GM12878 (cell line): ENCODE results near the gene RALGPS1. TPM values are rescaled to one million over a fixed set of nuclear protein-coding genes. Genes with fewer than 3 reads are reported as not detected.

Source experiments
- ATAC-seq: fragments of 200-7000 bp; cut with Tn5 transposase; 3 replicates; pipeline ENCODE4 v1.9.1; 2020; ENCODE audit warnings: mild to moderate bottlenecking, moderate library complexity
- BruUV-seq: library from RNA; stranded (reverse); fragments of 400-500 nt; replicated peaks from 2 replicates; lab custom pipeline; 2021; lab: Mats Ljungman, UMichigan
- CTCF ChIA-PET: fragments of 300-600 bp; sonication (Branson Sonifier 250); formaldehyde crosslinking; extraction: SDS; loops from one replicate; lab custom pipeline; 2021; ENCODE audit warnings: inconsistent platforms; lab: Yijun Ruan, JAX
- POLR2A ChIA-PET: fragments of 350-600 bp; formaldehyde crosslinking; extraction: SDS; loops from one replicate; lab custom pipeline; 2021; ENCODE audit warnings: inconsistent platforms; lab: Charles Lee
- RAD21 ChIA-PET: fragments of 300-600 bp; sonication (Branson Sonifier 250); formaldehyde crosslinking; loops from one replicate; lab custom pipeline; 2023; ENCODE audit warnings: antibody characterized with exemption; ENCODE audit not compliant: unreplicated experiment; lab: Charles Lee
- SMC1A ChIA-PET: fragments of 300-600 bp; sonication (Branson Sonifier 250); formaldehyde crosslinking; loops from one replicate; lab custom pipeline; 2023; ENCODE audit not compliant: unreplicated experiment, uncharacterized antibody; lab: Charles Lee
- DNase-seq: peaks from one replicate; pipeline ENCODE4 v3.0.0-alpha.2; 2011; ENCODE audit warnings: low read depth, low spot score
- FAIRE-seq: peaks from 3 replicates; lab custom pipeline; 2011; peaks lifted over from hg19 to GRCh38; lab: Jason Lieb, UNC
- H2AFZ ChIP-seq: 2 replicates; pipeline ENCODE4 v1.6.0; 2011; ENCODE audit warnings: low read depth, low read length, control low read depth; ENCODE audit not compliant: control insufficient read depth
- H3K27ac ChIP-seq: 2 replicates; pipeline ENCODE4 v1.5.1; 2011; ENCODE audit warnings: control low read depth; ENCODE audit not compliant: control insufficient read depth, insufficient read depth
- H3K27me3 ChIP-seq, 2 experiments: replicated peaks in 1 of 2; 2 replicates each; pipeline versions ENCODE4 v1.6.0 to v1.6.1; 2011; ENCODE audit warnings: low read length in 1 of 2; ENCODE audit not compliant: control insufficient read depth in 2 of 2, insufficient read depth in 2 of 2
- H3K36me3 ChIP-seq, 2 experiments: 2 replicates each; pipeline ENCODE4 v1.5.1; 2011; ENCODE audit warnings: low read length in 1 of 2; ENCODE audit not compliant: control insufficient read depth in 2 of 2, insufficient read depth in 2 of 2
- H3K4me1 ChIP-seq: 2 replicates; pipeline ENCODE4 v1.6.1; 2011; ENCODE audit warnings: mild to moderate bottlenecking, low read length, moderate library complexity, mixed read lengths; ENCODE audit not compliant: control insufficient read depth, insufficient read depth
- H3K4me2 ChIP-seq: 2 replicates; pipeline ENCODE4 v1.6.0; 2011; ENCODE audit warnings: control low read depth; ENCODE audit not compliant: control insufficient read depth, insufficient read depth
- H3K4me3 ChIP-seq: fragments of 200-600 bp; sonication (generic); 2 replicates; pipeline ENCODE4 v1.5.1; 2016
- H3K79me2 ChIP-seq: 2 replicates; pipeline ENCODE4 v1.6.0; 2011; ENCODE audit warnings: low read length; ENCODE audit not compliant: control insufficient read depth, insufficient read depth
- H3K9ac ChIP-seq: 2 replicates; pipeline ENCODE4 v1.8.0; 2011; ENCODE audit warnings: low read length, control low read depth, mixed read lengths; ENCODE audit not compliant: control insufficient read depth, insufficient read depth
- H3K9me3 ChIP-seq: replicated peaks from 3 replicates; pipeline ENCODE4 v1.5.1; 2011; ENCODE audit warnings: mild to moderate bottlenecking, low read length; ENCODE audit not compliant: control insufficient read depth, insufficient read depth
- H4K20me1 ChIP-seq: 2 replicates; pipeline ENCODE4 v1.6.0; 2011; ENCODE audit not compliant: control insufficient read depth, insufficient read depth
- ESRRA ChIP-seq: IDR thresholded peaks from 2 replicates; pipeline ENCODE4 v1.6.1; 2012; ENCODE audit warnings: mild to moderate bottlenecking, low read length, improper control_type of control experiment
- IKZF1 ChIP-seq: fragments of 450-650 bp; conservative IDR thresholded peaks from 2 replicates; pipeline ENCODE4 v1.6.1; 2017; ENCODE audit warnings: antibody characterized with exemption, mild to moderate bottlenecking
- IRF4 ChIP-seq: IDR thresholded peaks from 2 replicates; pipeline ENCODE4 v1.6.1; 2011; ENCODE audit warnings: low read depth, low read length
- MEF2A ChIP-seq: IDR thresholded peaks from 2 replicates; pipeline ENCODE4 v1.6.1; 2011; ENCODE audit warnings: low read depth, mild to moderate bottlenecking, low read length, moderate library complexity; ENCODE audit not compliant: insufficient read depth
- NR2C1 ChIP-seq: fragments of 450-650 bp; IDR thresholded peaks from 2 replicates; pipeline ENCODE4 v1.6.1; 2017; ENCODE audit warnings: antibody characterized with exemption, mild to moderate bottlenecking, moderate library complexity
- SRF ChIP-seq, 2 experiments: IDR thresholded peaks; 2 replicates each; pipeline ENCODE4 v1.6.1; 2011; ENCODE audit warnings: low read depth in 2 of 2, low read length in 2 of 2, mild to moderate bottlenecking in 1 of 2, moderate library complexity in 1 of 2
- YY1 ChIP-seq: IDR thresholded peaks from 2 replicates; pipeline ENCODE4 v1.6.1; 2011; ENCODE audit warnings: low read depth, mild to moderate bottlenecking, low read length
- ZNF274 ChIP-seq: IDR thresholded peaks from one replicate; pipeline ENCODE4 v1.8.0; 2011; ENCODE audit not compliant: insufficient read length, insufficient read depth
- WGBS: methylation state at CpG from one replicate; pipeline ENCODE4 v1.1.6; 2016; ENCODE audit warnings: low lambda C conversion rate; ENCODE audit not compliant: insufficient replicate concordance, insufficient coverage; ENCODE audit errors: missing lambda C conversion rate; 5-methylcytosine and 5-hydroxymethylcytosine counted together
- in situ Hi-C: fragments of 300-500 bp; cut with MboI; formaldehyde crosslinking; loops from 9 replicates; pipeline ENCODE4 v1.14.3; 2018; ENCODE audit warnings: mixed read lengths
- intact Hi-C: fragments of 100-400 bp; cut with micrococcal nuclease; formaldehyde crosslinking; loops from one replicate; pipeline ENCODE4 v1.14.2; 2022; ENCODE audit not compliant: unreplicated experiment
- polyA plus RNA-seq, 11 experiments: library from polyadenylated mRNA; depleted of rRNA in 4 of 11; unstranded in 6 of 11; stranded (reverse) in 5 of 11; fragments of >200 nt; fragmentation: Nextera tagmentation in 4 of 11; fragmentation: Illumina TruSeq in 1 of 11; extraction: Ambion mirVana in 4 of 11; extraction: Trizol in 1 of 11; gene quantifications; 1 replicate in 1 of 11; 2 replicates in 10 of 11; pipeline versions ENCODE4 v1.2.1 to v1.2.3, GENCODE V29; 2011 to 2016; ENCODE audit warnings: inconsistent platforms in 2 of 11, missing spikeins in 2 of 11, low read depth in 1 of 11
- total RNA-seq, 4 experiments: library from RNA; depleted of rRNA in 3 of 4; stranded (reverse); fragments of >200 nt in 3 of 4; fragmentation: Illumina TruSeq in 1 of 4; extraction: Trizol in 1 of 4; gene quantifications; 2 replicates each; pipeline versions ENCODE4 v1.2.1 to v1.2.3, GENCODE V29; 2013 to 2021
- TF ChIP-seq, protein P1 (sequence below): IDR thresholded peaks from 2 replicates; pipeline ENCODE4 v1.6.1; 2011; ENCODE audit warnings: borderline replicate concordance, low read depth, mild to moderate bottlenecking, moderate library complexity, mixed read lengths, low read length; ENCODE audit not compliant: insufficient read depth; ENCODE audit errors: extremely low read length
- TF ChIP-seq, protein P2 (sequence below): fragments of 450-650 bp; IDR thresholded peaks from 2 replicates; pipeline ENCODE4 v1.6.1; 2014; ENCODE audit warnings: mild to moderate bottlenecking
- TF ChIP-seq, protein P3 (sequence below): fragments of 450-650 bp; IDR thresholded peaks from 2 replicates; pipeline ENCODE4 v1.6.1; 2018; ENCODE audit warnings: mild to moderate bottlenecking, low read depth, moderate library complexity; ENCODE audit not compliant: partially characterized antibody

Gene RALGPS1
- total and polyA plus RNA-seq, 10 of the 15 experiments (the other 5 are each of a cell fraction or from before 2014, with no cell fraction given), result 0.13 to 5.6 (median 2.7) TPM

DNA sequence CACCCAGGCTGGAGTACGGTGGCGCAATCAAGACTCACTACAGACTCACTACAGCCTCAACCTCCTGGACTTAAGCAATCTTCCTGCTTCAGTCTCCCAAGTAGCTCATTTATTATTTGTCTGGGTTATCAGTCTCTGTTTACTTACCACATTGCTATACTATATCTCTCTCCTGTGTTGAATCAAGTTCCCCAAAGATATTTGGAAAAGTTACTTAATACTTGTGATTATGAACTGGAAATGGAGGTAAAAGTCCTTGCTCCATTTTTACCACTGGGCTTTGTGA, 152.2 kb downstream of the RALGPS1 start:
- FAIRE-seq, result no peak
- H3K9ac ChIP-seq, result no peak overlapping the region
- in situ Hi-C loops, result no loop called here
- ChIA-PET RAD21 (interaction anchor here (0.9 to 1.2 kb wide), 3 partner anchors 45 to 80 kb away, joined by 3 to 5 read pairs (median 3); no protein-coding TSS in a partner anchor), CTCF (interaction anchor here (0.8 to 1.0 kb wide), 2 partner anchors 9 to 23 kb away, joined by 3 to 4 read pairs; no protein-coding TSS in a partner anchor)
- TF ChIP-seq YY1 (no peak), IRF4 (no peak)
- TF ChIP-seq, all 136 proteins: peak for 0
- intact Hi-C loops, result no loop called here
- POLR2A ChIA-PET, result interaction anchor here (1.4 kb wide), 1 partner anchor 88 kb away, joined by 3 read pairs; no protein-coding TSS in a partner anchor
- ATAC-seq (no peak), DNase-seq (no peak)
- H3K4me3 ChIP-seq, result no peak overlapping the region
- no peaks in the 10 kb centered on the region for H3K79me2 ChIP-seq
- no peaks in the 10 kb centered on the region for H4K20me1 ChIP-seq
- H3K36me3 ChIP-seq, result no peaks in the 10 kb centered on the region; a peak in 1 of 4 replicates
- no peaks in the 10 kb centered on the region for H3K27me3 ChIP-seq
- SMC1A ChIA-PET, result interaction anchor here (0.9 to 3.8 kb wide), 6 partner anchors 17 to 114 kb away, joined by 3 to 12 read pairs (median 4); no protein-coding TSS in a partner anchor
- no peaks in the 10 kb centered on the region for H3K4me1 ChIP-seq
- H2AFZ ChIP-seq, result no peak overlapping the region
- no peak overlapping the region for H3K4me2 ChIP-seq
- H3K9me3 ChIP-seq, result no peaks in the 10 kb centered on the region
- no TSS peak for BruUV-seq
- 100% methylated on average over 2 of the region's 2 CpGs for WGBS
- H3K27ac ChIP-seq, result no peak overlapping the region

DNA sequence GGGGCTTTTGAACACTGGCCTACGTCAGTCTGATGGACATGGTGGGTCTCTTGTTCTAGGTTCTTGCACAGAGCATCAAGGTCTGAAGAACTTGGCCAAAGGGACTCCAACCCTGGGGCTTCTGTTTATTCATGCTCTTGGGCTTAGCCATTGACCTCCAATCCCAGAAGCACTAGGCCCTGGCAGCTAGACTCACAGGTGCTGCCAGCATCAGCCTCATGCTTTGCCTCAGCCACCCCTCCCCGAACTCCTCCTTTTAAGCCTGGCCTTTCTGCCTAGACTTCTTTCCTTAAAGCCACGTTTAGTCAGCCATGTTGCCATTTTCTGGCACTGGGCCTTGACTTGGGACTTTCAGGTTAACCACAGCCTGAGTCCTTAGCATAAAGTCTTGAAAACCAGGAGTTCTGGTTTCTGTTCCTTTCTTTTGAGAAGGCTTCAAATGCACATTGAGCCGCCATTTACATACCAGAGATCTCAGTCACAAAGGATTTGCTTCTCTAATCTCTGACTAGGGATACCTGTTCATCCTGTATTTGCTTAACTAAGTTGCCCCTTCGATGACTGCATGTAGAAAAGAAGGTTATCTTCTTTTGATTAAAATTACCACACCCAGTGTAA, 153.1 kb downstream of the RALGPS1 start:
- ChIA-PET POLR2A (interaction anchor here (0.6 to 1.4 kb wide), 2 partner anchors 72 to 87 kb away, joined by 3 read pairs; no protein-coding TSS in a partner anchor), RAD21 (no interaction called here), CTCF (interaction anchor here (0.5 to 1.2 kb wide), 3 partner anchors 8 to 81 kb away, joined by 3 to 4 read pairs (median 3); no protein-coding TSS in a partner anchor), SMC1A (interaction anchor here (0.9 to 3.8 kb wide), 7 partner anchors 9 to 98 kb away, joined by 3 to 12 read pairs (median 5); no protein-coding TSS in a partner anchor)
- FAIRE-seq (no peak), DNase-seq (no peak), ATAC-seq (no peak)
- in situ Hi-C loops, result no loop called here
- Histone ChIP-seq H4K20me1 (no peaks in the 10 kb centered on the region), H3K4me1 (no peaks in the 10 kb centered on the region), H3K9me3 (no peaks in the 10 kb centered on the region; the same call in 2 of the 3 replicates), H3K9ac (no peak overlapping the region), H3K79me2 (no peaks in the 10 kb centered on the region), H2AFZ (no peak overlapping the region), H3K27me3 (no peaks in the 10 kb centered on the region), H3K27ac (no peak overlapping the region), H3K36me3 (no peaks in the 10 kb centered on the region; a peak in 1 of 4 replicates), H3K4me3 (no peak overlapping the region), H3K4me2 (no peak overlapping the region)
- intact Hi-C loops, result no loop called here
- BruUV-seq, result no TSS peak
- 75% methylated on average over 5 of the region's 5 CpGs for WGBS
- TF ChIP-seq, protein P1, sequence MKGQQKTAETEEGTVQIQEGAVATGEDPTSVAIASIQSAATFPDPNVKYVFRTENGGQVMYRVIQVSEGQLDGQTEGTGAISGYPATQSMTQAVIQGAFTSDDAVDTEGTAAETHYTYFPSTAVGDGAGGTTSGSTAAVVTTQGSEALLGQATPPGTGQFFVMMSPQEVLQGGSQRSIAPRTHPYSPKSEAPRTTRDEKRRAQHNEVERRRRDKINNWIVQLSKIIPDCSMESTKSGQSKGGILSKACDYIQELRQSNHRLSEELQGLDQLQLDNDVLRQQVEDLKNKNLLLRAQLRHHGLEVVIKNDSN, result no peak
- TF ChIP-seq NR2C1, result no peak
- TF ChIP-seq SRF (IDR thresholded peaks at IDR 0.05; ENCODE audit: low read depth in 2 of 2, low read length in 2 of 2), result no peak
- TF ChIP-seq, protein P2, sequence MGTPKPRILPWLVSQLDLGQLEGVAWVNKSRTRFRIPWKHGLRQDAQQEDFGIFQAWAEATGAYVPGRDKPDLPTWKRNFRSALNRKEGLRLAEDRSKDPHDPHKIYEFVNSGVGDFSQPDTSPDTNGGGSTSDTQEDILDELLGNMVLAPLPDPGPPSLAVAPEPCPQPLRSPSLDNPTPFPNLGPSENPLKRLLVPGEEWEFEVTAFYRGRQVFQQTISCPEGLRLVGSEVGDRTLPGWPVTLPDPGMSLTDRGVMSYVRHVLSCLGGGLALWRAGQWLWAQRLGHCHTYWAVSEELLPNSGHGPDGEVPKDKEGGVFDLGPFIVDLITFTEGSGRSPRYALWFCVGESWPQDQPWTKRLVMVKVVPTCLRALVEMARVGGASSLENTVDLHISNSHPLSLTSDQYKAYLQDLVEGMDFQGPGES, result no peak
- TF ChIP-seq, protein P3, sequence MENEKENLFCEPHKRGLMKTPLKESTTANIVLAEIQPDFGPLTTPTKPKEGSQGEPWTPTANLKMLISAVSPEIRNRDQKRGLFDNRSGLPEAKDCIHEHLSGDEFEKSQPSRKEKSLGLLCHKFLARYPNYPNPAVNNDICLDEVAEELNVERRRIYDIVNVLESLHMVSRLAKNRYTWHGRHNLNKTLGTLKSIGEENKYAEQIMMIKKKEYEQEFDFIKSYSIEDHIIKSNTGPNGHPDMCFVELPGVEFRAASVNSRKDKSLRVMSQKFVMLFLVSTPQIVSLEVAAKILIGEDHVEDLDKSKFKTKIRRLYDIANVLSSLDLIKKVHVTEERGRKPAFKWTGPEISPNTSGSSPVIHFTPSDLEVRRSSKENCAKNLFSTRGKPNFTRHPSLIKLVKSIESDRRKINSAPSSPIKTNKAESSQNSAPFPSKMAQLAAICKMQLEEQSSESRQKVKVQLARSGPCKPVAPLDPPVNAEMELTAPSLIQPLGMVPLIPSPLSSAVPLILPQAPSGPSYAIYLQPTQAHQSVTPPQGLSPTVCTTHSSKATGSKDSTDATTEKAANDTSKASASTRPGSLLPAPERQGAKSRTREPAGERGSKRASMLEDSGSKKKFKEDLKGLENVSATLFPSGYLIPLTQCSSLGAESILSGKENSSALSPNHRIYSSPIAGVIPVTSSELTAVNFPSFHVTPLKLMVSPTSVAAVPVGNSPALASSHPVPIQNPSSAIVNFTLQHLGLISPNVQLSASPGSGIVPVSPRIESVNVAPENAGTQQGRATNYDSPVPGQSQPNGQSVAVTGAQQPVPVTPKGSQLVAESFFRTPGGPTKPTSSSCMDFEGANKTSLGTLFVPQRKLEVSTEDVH, result no peak
- TF ChIP-seq MEF2A, result no peak
- no peak for TF ChIP-seq ZNF274
- no peak for TF ChIP-seq ESRRA
- 0 out of 2 replicates have a peak, but pooled peaks have one; percentile 18 for TF ChIP-seq IKZF1
